Lung (tissue), 12 donors: ENCODE data around the gene FOXD2. TPM values are rescaled to one million over a fixed set of nuclear protein-coding genes. Genes with fewer than 3 reads are reported as not detected.

Experiments
- ATAC-seq: fragments of 200-7000 bp; cut with Tn5 transposase; one replicate; pipeline ENCODE4 v1.9.1; 2020; ENCODE audit warnings: moderate number of reproducible peaks; ENCODE audit not compliant: insufficient read depth, low FRiP score
- DNase-seq, 3 donors: peaks; one replicate each; pipeline ENCODE4 v3.0.0-alpha.2; 2013 to 2017
- H3K27ac ChIP-seq, 2 donors: one replicate each; pipeline ENCODE4 v1.5.1; 2013; ENCODE audit warnings: mild to moderate bottlenecking in 2 of 2, moderate library complexity in 2 of 2, control low read depth in 1 of 2, inconsistent platforms in 1 of 2, low read depth in 1 of 2, low read length in 1 of 2
- H3K27me3 ChIP-seq, 3 donors: one replicate each; pipeline ENCODE4 v1.5.1; 2013; ENCODE audit warnings: low read length in 2 of 3; ENCODE audit not compliant: control insufficient read depth in 3 of 3, insufficient read depth in 3 of 3
- H3K36me3 ChIP-seq, 4 donors: one replicate each; pipeline ENCODE4 v1.5.1; 2013; ENCODE audit warnings: low read length in 4 of 4, mild to moderate bottlenecking in 1 of 4, moderate library complexity in 1 of 4; ENCODE audit not compliant: control insufficient read depth in 4 of 4, insufficient read depth in 4 of 4
- H3K4me1 ChIP-seq, 5 donors: one replicate each; pipeline ENCODE4 v1.5.1; 2013; ENCODE audit warnings: low read length in 5 of 5, mild to moderate bottlenecking in 2 of 5, moderate library complexity in 1 of 5; ENCODE audit not compliant: control insufficient read depth in 5 of 5, insufficient read depth in 5 of 5
- H3K4me3 ChIP-seq: one replicate; pipeline ENCODE4 v1.5.1; 2013; ENCODE audit warnings: mild to moderate bottlenecking, control low read depth, moderate library complexity
- H3K9ac ChIP-seq, 2 donors: one replicate each; pipeline ENCODE4 v1.5.1; 2013; ENCODE audit warnings: low read length in 2 of 2, control low read depth in 1 of 2; ENCODE audit not compliant: insufficient read depth in 1 of 2
- H3K9me3 ChIP-seq, 4 donors: one replicate each; pipeline ENCODE4 v1.5.1; 2013; ENCODE audit warnings: low read length in 3 of 4, mild to moderate bottlenecking in 1 of 4, moderate library complexity in 1 of 4; ENCODE audit not compliant: control insufficient read depth in 4 of 4, insufficient read depth in 3 of 4
- CTCF ChIP-seq: IDR thresholded peaks from 2 replicates; pipeline ENCODE4 v1.5.1; 2012; ENCODE audit warnings: mild to moderate bottlenecking; ENCODE audit errors: control extremely low read depth, extremely low read depth
- WGBS, 2 donors: extraction: QIAGEN DNeasy Blood & Tissue Kit; methylation state at CpG; one replicate each; pipeline ENCODE4 v1.1.7; 2013; 5-methylcytosine and 5-hydroxymethylcytosine counted together
- polyA plus RNA-seq, 2 donors: library from polyadenylated mRNA; stranded (reverse); fragments of 200-250 nt; gene quantifications; one replicate each; pipeline ENCODE4 v1.2.1, GENCODE V29; 2013
- total RNA-seq, 2 donors: library from RNA; depleted of rRNA in 1 of 2; stranded (reverse); fragments of >200 nt in 1 of 2; gene quantifications; one replicate each; pipeline ENCODE4 v1.2.1, GENCODE V29; 2014 to 2021
- donor health status: control.
- donor health status: control.
- donor health status: Bipolar disorder and iron deficiency.
- donor health status: healthy.
- donor health status: DM: yes; HTN: yes; CAD: no.

Gene FOXD2
- total and polyA plus RNA-seq, 4 donors: 0.09 to 1.1 (median 0.14) TPM

- H3K9me3 ChIP-seq: no peaks in the 10 kb centered on the region
- peaks cover 7 to 60% (median 37%) of the 10 kb centered on the region in 3 donors for H3K27me3 ChIP-seq
- H3K27ac ChIP-seq: no peak within 1 kb of the TSS
- 29 to 45% methylated on average over 12 to 21 of the region's 21 CpGs for WGBS, 2 donors
- no peak within 1 kb of the TSS for H3K9ac ChIP-seq
- H3K4me3 ChIP-seq: peak within 1 kb of the TSS; percentile 8
- no peak for TF ChIP-seq CTCF
- H3K36me3 ChIP-seq: no peaks in the 10 kb centered on the region
- DNase-seq (no peak), ATAC-seq (no peak)
- peaks cover 0 to 4% (median 0%) of the 10 kb centered on the region in 5 donors for H3K4me1 ChIP-seq
Observed at GRCh38 chr1:47415728-47416318, 22.0 kb upstream of the FOXD2 start, which contains the start of gene FOXE3. Gene FOXE3 (plus strand): TSS chr1:47416285. CDS start chr1:47416316, 31 bp downstream.

DNA sequence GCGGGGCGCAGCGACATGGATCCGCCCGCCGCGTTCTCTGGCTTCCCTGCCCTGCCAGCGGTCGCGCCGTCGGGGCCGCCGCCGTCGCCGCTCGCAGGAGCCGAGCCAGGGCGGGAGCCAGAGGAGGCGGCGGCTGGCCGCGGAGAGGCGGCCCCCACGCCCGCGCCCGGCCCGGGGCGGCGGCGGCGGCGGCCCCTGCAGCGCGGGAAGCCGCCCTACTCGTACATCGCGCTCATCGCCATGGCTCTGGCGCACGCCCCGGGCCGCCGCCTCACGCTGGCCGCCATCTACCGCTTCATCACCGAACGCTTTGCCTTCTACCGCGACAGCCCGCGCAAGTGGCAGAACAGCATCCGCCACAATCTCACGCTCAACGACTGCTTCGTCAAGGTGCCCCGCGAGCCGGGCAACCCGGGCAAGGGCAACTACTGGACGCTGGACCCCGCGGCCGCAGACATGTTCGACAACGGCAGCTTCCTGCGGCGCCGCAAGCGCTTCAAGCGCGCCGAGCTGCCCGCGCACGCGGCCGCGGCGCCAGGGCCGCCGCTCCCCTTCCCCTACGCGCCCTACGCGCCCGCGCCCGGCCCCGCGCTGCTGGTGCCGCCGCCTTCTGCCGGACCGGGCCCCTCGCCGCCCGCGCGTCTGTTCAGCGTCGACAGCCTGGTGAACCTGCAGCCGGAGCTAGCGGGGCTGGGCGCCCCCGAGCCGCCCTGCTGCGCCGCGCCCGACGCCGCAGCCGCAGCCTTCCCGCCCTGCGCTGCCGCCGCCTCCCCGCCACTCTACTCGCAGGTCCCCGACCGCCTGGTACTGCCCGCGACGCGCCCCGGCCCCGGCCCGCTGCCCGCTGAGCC lies 21.3 kb upstream of the FOXD2 start:
- no peak for TF ChIP-seq CTCF
- no peaks in the 10 kb centered on the region for H3K9me3 ChIP-seq
- H3K4me1 ChIP-seq: peaks cover 0 to 4% (median 0%) of the 10 kb centered on the region in 5 donors
- no peak overlapping the region for H3K9ac ChIP-seq
- ATAC-seq: no peak
- DNase-seq: no peak
- H3K4me3 ChIP-seq: peak overlapping the region; percentile 8
- WGBS, 2 donors: 2 to 4% methylated on average over 117 to 134 of the region's 134 CpGs
- H3K27ac ChIP-seq: no peak overlapping the region
- no peaks in the 10 kb centered on the region for H3K36me3 ChIP-seq
- H3K27me3 ChIP-seq: peaks cover 7 to 60% (median 37%) of the 10 kb centered on the region in 3 donors

DNA sequence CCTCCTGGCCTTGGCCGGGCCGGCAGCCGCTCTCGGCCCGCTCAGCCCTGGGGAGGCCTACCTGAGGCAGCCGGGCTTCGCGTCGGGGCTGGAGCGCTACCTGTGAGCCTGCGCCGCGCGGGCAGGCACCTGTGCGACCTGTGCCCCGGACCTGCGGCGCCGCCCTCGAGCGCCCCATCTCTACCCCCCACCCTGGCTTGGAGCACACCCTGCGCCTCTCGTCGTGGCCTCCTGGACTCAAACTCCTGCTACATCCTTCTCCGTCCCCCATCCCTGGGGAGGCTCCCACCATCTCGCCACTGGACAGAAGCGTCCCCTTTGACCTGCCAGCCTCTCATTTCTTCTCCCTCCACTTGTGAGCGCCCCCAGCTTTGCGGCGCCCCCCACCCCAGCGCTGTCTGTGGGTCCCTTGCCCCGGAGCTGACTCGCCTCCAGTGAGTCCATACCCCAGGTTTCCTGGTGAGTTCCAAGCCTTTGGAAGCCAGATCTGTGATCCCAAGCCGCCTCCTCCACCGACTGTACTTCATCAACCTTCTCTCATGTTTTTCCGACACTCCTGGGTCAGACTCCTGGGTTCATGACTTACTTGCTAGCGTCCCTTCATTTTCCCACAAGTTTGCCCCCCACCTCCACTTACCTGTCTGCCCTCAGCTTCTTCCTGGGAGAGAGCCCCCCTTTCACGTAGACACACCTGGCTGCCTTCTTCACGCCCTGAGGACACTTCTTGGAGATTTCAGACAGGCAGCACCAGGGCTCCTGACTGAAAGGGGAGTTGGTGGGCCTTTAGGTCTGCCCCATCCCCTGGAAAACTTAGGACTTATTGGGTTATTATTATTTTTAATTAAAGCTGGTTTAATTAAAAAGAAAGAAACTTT lies 20.4 kb upstream of the FOXD2 start:
- no peaks in the 10 kb centered on the region for H3K36me3 ChIP-seq
- no peak overlapping the region for H3K4me3 ChIP-seq
- no peaks in the 10 kb centered on the region for H3K9me3 ChIP-seq
- no peak for DNase-seq
- 31 to 38% methylated on average over 38 to 39 of the region's 39 CpGs for WGBS, 2 donors
- no peak overlapping the region for H3K27ac ChIP-seq
- peaks cover 7 to 60% (median 37%) of the 10 kb centered on the region in 3 donors for H3K27me3 ChIP-seq
- no peak for ATAC-seq
- no peak overlapping the region for H3K9ac ChIP-seq
- H3K4me1 ChIP-seq: peaks cover 0 to 4% (median 0%) of the 10 kb centered on the region in 5 donors
- no peak for TF ChIP-seq CTCF
